ENCODE results near the gene ADCY2. TPM values are rescaled to one million over a fixed set of nuclear protein-coding genes. Genes with fewer than 3 reads are reported as not detected.

ADCY2 gene
- polyA plus RNA-seq, 1 donor: 4.7 TPM

GRCh38 chr5:7834982-7835381 lies 439.0 kb downstream of the ADCY2 start:
- Histone ChIP-seq H3K27ac (ENCODE audit: low read length) (no peak overlapping the region), H3K9me3 (ENCODE audit: control insufficient read depth, low read depth, low read length) (no peaks in the 10 kb centered on the region), H3K27me3 (ENCODE audit: control insufficient read depth, insufficient read depth, low read length) (no peaks in the 10 kb centered on the region), H3K4me3 (ENCODE audit: low read length) (no peak overlapping the region), H3K4me1 (ENCODE audit: control insufficient read depth, insufficient read depth, low read length) (no peaks in the 10 kb centered on the region), H3K36me3 (ENCODE audit: control insufficient read depth, insufficient read depth, low read length) (no peaks in the 10 kb centered on the region)
- DNase-seq: no peak
- WGBS (ENCODE audit: insufficient coverage, low lambda C conversion rate): 94% methylated on average over 3 of the region's 4 CpGs

GRCh38 chr5:7837403-7837802 lies 441.5 kb downstream of the ADCY2 start:
- WGBS (ENCODE audit: insufficient coverage, low lambda C conversion rate): no CpG with 5 or more reads among the region's 3 CpGs

DNA sequence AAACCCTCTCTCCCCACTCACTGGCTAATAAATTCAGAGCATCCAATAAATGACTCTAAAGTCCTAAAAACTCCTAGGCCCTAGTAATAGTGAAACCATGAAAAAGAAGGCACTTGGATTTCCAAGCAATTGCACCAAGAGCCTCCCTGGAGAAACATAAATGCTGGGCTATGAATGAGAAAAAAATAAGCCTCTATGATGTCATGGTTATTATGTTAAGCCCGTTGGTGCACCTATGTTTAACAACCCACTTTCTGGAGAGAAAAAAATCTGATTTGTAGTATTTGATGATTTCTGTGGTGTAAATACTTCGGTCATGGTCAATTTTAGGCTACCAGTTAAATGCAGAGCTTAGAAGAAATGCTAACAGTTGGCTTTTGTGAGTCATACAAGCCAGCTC lies 446.6 kb downstream of the ADCY2 start:
- H3K27me3 ChIP-seq (ENCODE audit: control insufficient read depth, insufficient read depth, low read length): peaks cover 4% of the 10 kb centered on the region
- H3K9me3 ChIP-seq (ENCODE audit: control insufficient read depth, low read depth, low read length): no peaks in the 10 kb centered on the region
- no peak for DNase-seq
- no peaks in the 10 kb centered on the region for H3K4me1 ChIP-seq (ENCODE audit: control insufficient read depth, insufficient read depth, low read length)
- H3K36me3 ChIP-seq (ENCODE audit: control insufficient read depth, insufficient read depth, low read length): no peaks in the 10 kb centered on the region
- 60% methylated on average over 1 of the region's 2 CpGs for WGBS (ENCODE audit: insufficient coverage, low lambda C conversion rate)
- H3K27ac ChIP-seq (ENCODE audit: low read length): no peak overlapping the region
- H3K4me3 ChIP-seq (ENCODE audit: low read length): no peak overlapping the region

More at GRCh38 chr5:7837403-7837802, 441.5 kb downstream of the ADCY2 start:
- Histone ChIP-seq H3K27me3 (ENCODE audit: control insufficient read depth, insufficient read depth, low read length) (no peaks in the 10 kb centered on the region), H3K36me3 (ENCODE audit: control insufficient read depth, insufficient read depth, low read length) (no peaks in the 10 kb centered on the region), H3K27ac (ENCODE audit: low read length) (no peak overlapping the region), H3K9me3 (ENCODE audit: control insufficient read depth, low read depth, low read length) (no peaks in the 10 kb centered on the region), H3K4me1 (ENCODE audit: control insufficient read depth, insufficient read depth, low read length) (no peaks in the 10 kb centered on the region), H3K4me3 (ENCODE audit: low read length) (no peak overlapping the region)
- peak in 1 of 2 donors; percentile 21 for DNase-seq

GRCh38 chr5:7844901-7845300 lies 449.0 kb downstream of the ADCY2 start:
- no peak overlapping the region for H3K4me3 ChIP-seq (ENCODE audit: low read length)
- peaks cover 24% of the 10 kb centered on the region for H3K27me3 ChIP-seq (ENCODE audit: control insufficient read depth, insufficient read depth, low read length)
- no peaks in the 10 kb centered on the region for H3K36me3 ChIP-seq (ENCODE audit: control insufficient read depth, insufficient read depth, low read length)
- peaks cover 2% of the 10 kb centered on the region for H3K4me1 ChIP-seq (ENCODE audit: control insufficient read depth, insufficient read depth, low read length)
- H3K9me3 ChIP-seq (ENCODE audit: control insufficient read depth, low read depth, low read length): no peaks in the 10 kb centered on the region
- DNase-seq: no peak
- H3K27ac ChIP-seq (ENCODE audit: low read length): no peak overlapping the region

- no CpG with 5 or more reads among the region's 7 CpGs for WGBS (ENCODE audit: insufficient coverage, low lambda C conversion rate)
- DNase-seq: no peak
- H3K4me1 ChIP-seq (ENCODE audit: control insufficient read depth, insufficient read depth, low read length): peaks cover 3% of the 10 kb centered on the region
- H3K9me3 ChIP-seq (ENCODE audit: control insufficient read depth, low read depth, low read length): no peaks in the 10 kb centered on the region
- H3K36me3 ChIP-seq (ENCODE audit: control insufficient read depth, insufficient read depth, low read length): no peaks in the 10 kb centered on the region
- peaks cover 25% of the 10 kb centered on the region for H3K27me3 ChIP-seq (ENCODE audit: control insufficient read depth, insufficient read depth, low read length)
- H3K4me3 ChIP-seq (ENCODE audit: low read length): no peak overlapping the region
- no peak overlapping the region for H3K27ac ChIP-seq (ENCODE audit: low read length)
Observed at GRCh38 chr5:7845557-7845956, 449.6 kb downstream of the ADCY2 start.

DNA sequence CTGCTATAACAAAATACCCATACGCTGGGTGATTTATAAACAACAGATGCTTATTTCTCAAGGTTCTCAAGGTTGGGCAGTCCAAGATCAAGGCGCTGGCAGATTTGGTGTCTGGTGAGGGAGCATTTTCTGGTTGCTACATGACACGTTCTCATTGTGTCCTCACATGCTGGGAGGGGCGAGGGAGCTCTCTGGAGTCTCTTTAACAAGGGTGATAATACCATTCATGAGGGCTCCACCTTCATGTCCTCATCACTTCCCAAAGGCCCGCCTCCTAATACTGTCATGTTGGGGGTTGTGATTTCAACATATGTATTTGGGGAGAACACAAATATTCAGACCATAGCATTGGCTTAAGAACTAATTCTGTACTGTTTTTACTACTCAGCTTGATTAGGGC lies 450.4 kb downstream of the ADCY2 start:
- H3K9me3 ChIP-seq (ENCODE audit: control insufficient read depth, low read depth, low read length): peaks cover 3% of the 10 kb centered on the region
- no CpG with 5 or more reads among the region's 5 CpGs for WGBS (ENCODE audit: insufficient coverage, low lambda C conversion rate)
- H3K27me3 ChIP-seq (ENCODE audit: control insufficient read depth, insufficient read depth, low read length): peaks cover 25% of the 10 kb centered on the region
- no peak for DNase-seq
- no peak overlapping the region for H3K27ac ChIP-seq (ENCODE audit: low read length)
- no peaks in the 10 kb centered on the region for H3K36me3 ChIP-seq (ENCODE audit: control insufficient read depth, insufficient read depth, low read length)
- peaks cover 3% of the 10 kb centered on the region for H3K4me1 ChIP-seq (ENCODE audit: control insufficient read depth, insufficient read depth, low read length)
- H3K4me3 ChIP-seq (ENCODE audit: low read length): no peak overlapping the region

GRCh38 chr5:7848296-7848695 lies 452.4 kb downstream of the ADCY2 start:
- Histone ChIP-seq H3K4me3 (ENCODE audit: low read length) (no peak overlapping the region), H3K9me3 (ENCODE audit: control insufficient read depth, low read depth, low read length) (peaks cover 3% of the 10 kb centered on the region), H3K27me3 (ENCODE audit: control insufficient read depth, insufficient read depth, low read length) (peaks cover 28% of the 10 kb centered on the region), H3K36me3 (ENCODE audit: control insufficient read depth, insufficient read depth, low read length) (no peaks in the 10 kb centered on the region), H3K4me1 (ENCODE audit: control insufficient read depth, insufficient read depth, low read length) (peaks cover 3% of the 10 kb centered on the region), H3K27ac (ENCODE audit: low read length) (no peak overlapping the region)
- no peak for DNase-seq
- WGBS (ENCODE audit: insufficient coverage, low lambda C conversion rate): no CpG with 5 or more reads among the region's 2 CpGs

DNA sequence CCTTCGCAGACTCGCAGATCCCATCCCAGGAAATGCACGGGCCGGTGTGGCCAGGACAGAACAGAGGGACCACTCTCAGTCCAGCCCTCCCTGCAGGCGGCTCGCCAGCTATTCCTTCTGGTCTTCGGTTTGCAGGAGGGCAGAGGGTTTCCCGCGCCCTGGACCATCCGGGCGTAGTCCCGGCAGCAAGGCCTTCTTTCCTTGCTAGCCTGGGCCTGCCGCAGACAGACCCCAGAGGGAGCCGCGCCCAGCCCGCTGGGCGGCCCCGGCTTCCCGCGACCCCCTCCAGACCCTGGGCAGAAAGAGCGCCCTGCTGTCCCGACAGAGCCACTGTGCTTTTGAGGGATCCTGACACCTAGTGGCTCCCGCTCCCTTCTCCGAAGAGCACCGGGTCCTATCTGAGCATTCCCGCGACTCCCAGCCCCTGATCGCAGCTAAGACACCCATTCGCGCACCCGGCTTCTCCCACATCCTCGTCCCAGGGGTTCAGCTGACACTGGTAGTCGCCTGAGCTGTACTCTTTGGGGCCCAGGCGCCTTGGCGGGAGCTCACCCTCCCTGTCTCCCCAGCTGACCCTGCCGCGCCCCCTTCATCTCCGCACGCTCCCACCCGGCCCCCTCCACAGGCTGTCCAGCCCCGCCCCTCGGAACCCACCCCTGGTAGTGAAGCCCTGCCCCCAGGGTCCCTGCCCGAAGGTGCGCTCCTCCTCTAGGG lies 453.9 kb downstream of the ADCY2 start:
- H3K27me3 ChIP-seq (ENCODE audit: control insufficient read depth, insufficient read depth, low read length): peaks cover 26% of the 10 kb centered on the region
- H3K4me3 ChIP-seq (ENCODE audit: low read length): peak overlapping the region; percentile 15
- H3K4me1 ChIP-seq (ENCODE audit: control insufficient read depth, insufficient read depth, low read length): peaks cover 3% of the 10 kb centered on the region
- DNase-seq: peak in 1 of 2 donors; percentile 32
- peaks cover 3% of the 10 kb centered on the region for H3K9me3 ChIP-seq (ENCODE audit: control insufficient read depth, low read depth, low read length)
- H3K36me3 ChIP-seq (ENCODE audit: control insufficient read depth, insufficient read depth, low read length): no peaks in the 10 kb centered on the region
- H3K27ac ChIP-seq (ENCODE audit: low read length): no peak overlapping the region
- no CpG with 5 or more reads among the region's 44 CpGs for WGBS (ENCODE audit: insufficient coverage, low lambda C conversion rate)

- H3K4me1 ChIP-seq (ENCODE audit: control insufficient read depth, insufficient read depth, low read length): peaks cover 3% of the 10 kb centered on the region
- no peak within 1 kb of the TSS for H3K27ac ChIP-seq (ENCODE audit: low read length)
- peaks cover 3% of the 10 kb centered on the region for H3K9me3 ChIP-seq (ENCODE audit: control insufficient read depth, low read depth, low read length)
- no peaks in the 10 kb centered on the region for H3K36me3 ChIP-seq (ENCODE audit: control insufficient read depth, insufficient read depth, low read length)
- WGBS (ENCODE audit: insufficient coverage, low lambda C conversion rate): no CpG with 5 or more reads among the region's 76 CpGs
- H3K27me3 ChIP-seq (ENCODE audit: control insufficient read depth, insufficient read depth, low read length): peaks cover 26% of the 10 kb centered on the region
- peak within 1 kb of the TSS; percentile 30 for H3K4me3 ChIP-seq (ENCODE audit: low read length)
- peak; percentile 56 to 75 for DNase-seq
Observed at GRCh38 chr5:7850395-7851239, 454.7 kb downstream of the ADCY2 start, which contains the start of gene CFAP90. TSS of gene CFAP90 (minus strand) at chr5:7851133. CDS start at chr5:7851021, 112 bp downstream.

- WGBS (ENCODE audit: insufficient coverage, low lambda C conversion rate): no CpG with 5 or more reads among the region's 16 CpGs
Observed at GRCh38 chr5:7851240-7851592, 455.3 kb downstream of the ADCY2 start.

More at GRCh38 chr5:7851240-7851592, 455.3 kb downstream of the ADCY2 start:
- Histone ChIP-seq H3K36me3 (ENCODE audit: control insufficient read depth, insufficient read depth, low read length) (no peaks in the 10 kb centered on the region), H3K4me1 (ENCODE audit: control insufficient read depth, insufficient read depth, low read length) (peaks cover 3% of the 10 kb centered on the region), H3K27me3 (ENCODE audit: control insufficient read depth, insufficient read depth, low read length) (peaks cover 26% of the 10 kb centered on the region), H3K9me3 (ENCODE audit: control insufficient read depth, low read depth, low read length) (peaks cover 3% of the 10 kb centered on the region), H3K27ac (ENCODE audit: low read length) (no peak overlapping the region), H3K4me3 (ENCODE audit: low read length) (peak overlapping the region; percentile 30)
- DNase-seq: no peak

Data from large intestine (tissue), 3 donors.